IPS DF 6.9 (cell line): ENCODE measurements around the gene RPGRIP1L.

Experiments used
- DNase-seq: peaks from one replicate; pipeline ENCODE4 v3.0.0-alpha.2; 2013; ENCODE audit warnings: low read depth, low spot score
- H3K27ac ChIP-seq: one replicate; pipeline ENCODE4 v1.5.1; 2013; ENCODE audit warnings: low read length, control low read depth
- H3K27me3 ChIP-seq: 2 replicates; pipeline ENCODE4 v1.6.1; 2013; ENCODE audit warnings: mild to moderate bottlenecking, low read length; ENCODE audit not compliant: control insufficient read depth, insufficient read depth
- H3K36me3 ChIP-seq: 2 replicates; pipeline ENCODE4 v1.6.1; 2013; ENCODE audit warnings: low read length; ENCODE audit not compliant: control insufficient read depth, insufficient read depth
- H3K4me1 ChIP-seq: 2 replicates; pipeline ENCODE4 v1.6.1; 2013; ENCODE audit warnings: low read length; ENCODE audit not compliant: control insufficient read depth, insufficient read depth
- H3K4me3 ChIP-seq: 2 replicates; pipeline ENCODE4 v1.5.1; 2013; ENCODE audit warnings: mild to moderate bottlenecking, low read length
- H3K9me3 ChIP-seq: 2 replicates; pipeline ENCODE4 v1.6.1; 2013; ENCODE audit warnings: low read length, inconsistent platforms; ENCODE audit not compliant: control insufficient read depth, insufficient read depth
- WGBS: extraction: QIAGEN DNeasy Blood & Tissue Kit; methylation state at CpG from one replicate; pipeline ENCODE4 v1.1.7; 2013; ENCODE audit warnings: mixed read lengths, missing lambda C conversion rate; ENCODE audit not compliant: insufficient read length, insufficient coverage; 5-methylcytosine and 5-hydroxymethylcytosine counted together

RPGRIP1L gene

DNA sequence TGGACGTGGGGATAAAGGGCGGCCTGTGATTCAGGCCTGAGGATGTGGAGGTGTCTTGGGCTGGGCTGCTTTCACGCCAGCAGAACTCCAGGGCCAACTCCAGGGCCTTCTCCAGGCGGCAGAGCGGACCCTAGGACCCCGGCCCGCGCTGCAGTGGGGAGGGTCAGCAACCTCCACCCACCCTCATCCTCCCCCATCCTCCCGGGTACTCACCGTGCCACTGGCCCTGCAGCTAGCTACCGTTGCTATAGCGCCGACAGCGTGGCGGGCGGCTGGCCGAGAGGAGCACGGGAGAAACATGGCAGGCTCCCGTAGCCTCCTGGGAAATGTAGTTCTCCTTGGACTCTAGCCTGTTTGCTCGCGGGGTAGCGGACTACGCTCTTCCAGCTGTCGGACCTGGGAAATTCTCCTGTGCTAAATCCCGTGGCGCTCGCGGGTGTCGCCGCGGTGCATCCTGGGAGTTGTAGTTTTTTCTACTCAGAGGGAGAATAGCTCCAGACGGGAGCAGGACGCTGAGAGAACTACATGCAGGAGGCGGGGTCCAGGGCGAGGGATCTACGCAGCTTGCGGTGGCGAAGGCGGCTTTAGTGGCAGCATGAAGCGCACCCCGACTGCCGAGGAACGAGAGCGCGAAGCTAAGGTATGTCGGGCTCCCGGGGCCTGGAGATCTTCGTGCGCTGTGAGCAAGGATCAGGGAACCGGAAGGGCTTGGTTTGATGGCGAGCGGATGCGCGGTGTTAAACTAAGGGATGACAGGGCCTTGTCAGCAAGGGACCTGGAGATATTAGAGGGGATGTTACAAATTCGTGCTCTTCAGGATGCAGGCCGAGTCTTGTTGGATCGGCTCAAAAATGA is at the start of gene RPGRIP1L, which contains the start of gene FTO:
RPGRIP1L (minus strand) TSS at position 270 of the 855 bp plus-strand sequence. CDS start 3,136 bp downstream, outside the sequence.
FTO (plus strand) TSS at position 567 of the 855 bp plus-strand sequence.
- peak within 1 kb of the TSS; percentile 74 for H3K4me3 ChIP-seq
- whole genome bisulfite sequencing: no CpG with 5 or more reads among the region's 57 CpGs
- no peaks in the 10 kb centered on the region for H3K36me3 ChIP-seq
- no peaks in the 10 kb centered on the region for H3K27me3 ChIP-seq
- DNase-seq: peak; percentile 99
- no peak within 1 kb of the TSS for H3K27ac ChIP-seq
- H3K9me3 ChIP-seq: no peaks in the 10 kb centered on the region
- H3K4me1 ChIP-seq: no peaks in the 10 kb centered on the region

DNA sequence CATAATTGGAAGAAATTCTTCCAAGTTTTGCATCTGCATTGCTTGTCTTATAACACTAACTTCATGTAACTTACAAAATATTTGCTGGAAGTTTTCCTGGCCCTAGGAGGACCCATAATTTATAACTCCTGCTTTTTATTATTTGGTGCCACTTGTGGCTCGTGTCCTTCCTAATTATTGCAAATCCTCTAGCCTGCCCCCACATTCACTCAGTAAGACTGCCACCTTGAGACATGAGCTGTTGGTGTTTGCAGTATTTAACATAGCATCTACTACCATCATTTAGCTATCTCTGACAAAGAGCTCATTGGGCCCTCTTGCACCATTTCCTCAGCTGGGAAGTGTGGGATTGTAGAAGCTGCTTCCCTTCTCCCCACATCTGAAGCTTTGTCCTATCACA is 49.8 kb upstream of the RPGRIP1L start:
- whole genome bisulfite sequencing: no CpG with 5 or more reads among the region's 1 CpG
- Histone ChIP-seq H3K27ac (no peak overlapping the region), H3K4me1 (no peaks in the 10 kb centered on the region), H3K4me3 (no peak overlapping the region), H3K36me3 (no peaks in the 10 kb centered on the region), H3K9me3 (no peaks in the 10 kb centered on the region), H3K27me3 (no peaks in the 10 kb centered on the region)
- DNase-seq: no peak

DNA sequence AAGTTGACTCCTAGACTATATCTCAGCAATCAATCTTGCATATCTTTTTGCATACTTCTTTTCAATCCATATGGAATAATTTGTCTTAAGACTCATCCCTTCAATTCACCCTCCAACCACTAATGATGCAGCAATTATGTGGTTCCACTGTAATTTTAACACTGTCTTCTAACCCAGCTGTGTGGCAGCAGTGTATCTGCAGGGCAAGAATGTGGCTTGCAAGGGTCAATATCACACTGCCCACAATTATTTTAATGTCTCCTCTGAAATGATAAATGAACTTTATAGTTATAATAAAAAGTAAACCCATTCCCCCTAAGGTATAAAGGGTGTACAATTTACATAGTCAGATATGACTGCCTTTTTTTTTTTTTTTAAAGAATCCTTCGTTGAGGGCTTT is 48.9 kb upstream of the RPGRIP1L start:
- H3K9me3 ChIP-seq: no peaks in the 10 kb centered on the region
- DNase-seq: no peak

DNA sequence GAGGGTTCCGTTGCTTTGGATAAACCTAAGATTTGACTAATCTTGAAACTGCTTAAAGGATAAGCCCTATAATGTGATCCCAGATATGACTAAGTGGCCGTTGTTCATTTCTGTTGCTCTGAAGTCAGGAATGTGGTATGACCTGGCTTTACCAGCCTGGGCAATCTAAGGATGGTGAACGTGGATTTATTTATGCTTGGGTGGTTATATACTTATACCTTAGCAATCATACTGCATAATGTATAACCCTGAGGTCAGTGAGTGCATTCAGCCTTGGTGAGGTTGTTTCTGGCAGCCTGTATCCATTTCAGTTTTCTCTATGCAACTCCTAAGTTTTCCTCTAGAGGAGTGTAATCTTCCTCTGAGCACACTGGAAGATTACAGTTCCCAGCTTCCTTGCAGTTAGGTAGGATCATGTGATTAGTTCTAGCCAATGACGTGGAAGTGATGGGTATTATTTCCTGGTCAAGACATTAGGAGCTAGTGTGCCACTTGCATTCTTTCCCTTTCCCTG is 42.2 kb upstream of the RPGRIP1L start:
- Histone ChIP-seq H3K27me3 (no peaks in the 10 kb centered on the region), H3K9me3 (no peaks in the 10 kb centered on the region), H3K36me3 (no peaks in the 10 kb centered on the region), H3K4me3 (no peak overlapping the region), H3K4me1 (peaks cover 3% of the 10 kb centered on the region; the same call in 1 of the 2 replicates), H3K27ac (no peak overlapping the region)
- WGBS: no CpG with 5 or more reads among the region's 4 CpGs
- no peak for DNase-seq

More for the DNA sequence above, 48.9 kb upstream of the RPGRIP1L start:
- no peaks in the 10 kb centered on the region for H3K27me3 ChIP-seq
- H3K27ac ChIP-seq: no peak overlapping the region
- no CpG with 5 or more reads among the region's 1 CpG for WGBS
- H3K4me1 ChIP-seq: no peaks in the 10 kb centered on the region
- no peaks in the 10 kb centered on the region for H3K36me3 ChIP-seq
- no peak overlapping the region for H3K4me3 ChIP-seq

DNA sequence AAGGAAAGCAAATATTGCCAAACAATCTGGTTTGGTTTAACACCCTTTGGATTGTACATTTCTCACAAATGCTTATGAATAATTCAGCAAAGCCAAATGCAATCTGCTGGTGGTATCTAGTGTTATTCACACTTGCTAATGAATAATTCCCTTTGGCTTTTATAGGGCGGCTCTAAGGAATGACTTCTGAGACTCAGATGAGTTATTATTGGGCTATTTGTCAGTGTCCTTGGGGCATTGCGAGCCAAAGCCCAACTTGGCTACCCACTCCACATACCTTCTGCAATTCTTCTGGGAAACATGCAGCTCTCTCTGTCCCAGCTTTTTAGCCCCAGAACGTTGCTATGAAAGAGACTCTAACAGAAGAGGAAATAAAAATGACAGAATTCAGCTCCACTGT is 41.4 kb upstream of the RPGRIP1L start:
- Histone ChIP-seq H3K9me3 (no peaks in the 10 kb centered on the region), H3K4me3 (no peak overlapping the region), H3K27ac (no peak overlapping the region), H3K27me3 (no peaks in the 10 kb centered on the region), H3K36me3 (no peaks in the 10 kb centered on the region), H3K4me1 (peaks cover 3% of the 10 kb centered on the region; the same call in 1 of the 2 replicates)
- no peak for DNase-seq
- WGBS: no CpG with 5 or more reads among the region's 3 CpGs

DNA sequence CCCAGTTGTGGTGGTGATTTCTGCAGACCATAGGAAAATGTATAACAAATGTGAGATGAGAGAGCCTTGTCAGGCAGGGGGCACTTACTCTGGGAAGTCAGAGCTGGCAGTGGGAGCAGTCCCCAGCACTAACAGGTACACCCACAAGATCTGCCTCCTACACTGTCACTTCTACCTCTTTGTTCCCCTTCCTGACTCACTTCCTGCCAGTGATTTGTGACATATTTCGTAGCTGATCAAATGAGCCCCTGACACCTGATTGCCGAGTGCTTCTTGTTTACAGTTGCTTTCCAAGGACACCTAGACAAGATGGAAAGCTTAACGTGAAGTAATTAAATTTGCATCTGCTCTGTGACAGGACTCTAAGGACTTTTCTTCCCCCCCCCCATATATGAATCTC is 40.8 kb upstream of the RPGRIP1L start:
- H3K9me3 ChIP-seq: no peaks in the 10 kb centered on the region
- H3K27me3 ChIP-seq: no peaks in the 10 kb centered on the region
- H3K27ac ChIP-seq: no peak overlapping the region
- DNase-seq: no peak
- WGBS: no CpG with 5 or more reads among the region's 3 CpGs
- no peaks in the 10 kb centered on the region for H3K36me3 ChIP-seq
- H3K4me1 ChIP-seq: peaks cover 3% of the 10 kb centered on the region; the same call in 1 of the 2 replicates
- H3K4me3 ChIP-seq: no peak overlapping the region

DNA sequence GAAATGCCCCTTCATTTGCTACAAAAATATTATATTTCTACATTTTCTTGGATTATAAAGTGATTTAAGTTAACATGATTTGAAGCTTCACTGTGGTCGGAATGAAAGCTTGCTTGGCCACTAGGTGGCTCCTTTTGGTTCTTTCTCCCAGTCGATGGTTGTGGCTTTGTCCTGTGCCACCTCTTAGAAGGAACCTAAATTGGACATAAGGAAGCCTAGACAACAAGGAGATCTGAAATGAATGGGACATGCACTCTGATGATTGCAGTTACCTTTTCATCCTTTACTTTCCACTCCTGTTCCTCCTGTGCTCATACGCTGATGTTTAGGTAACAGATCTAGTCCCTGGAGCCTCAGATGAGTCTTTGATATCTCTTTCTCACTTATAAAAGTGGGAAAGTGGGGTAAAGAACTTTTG is 39.5 kb upstream of the RPGRIP1L start:
- DNase-seq: no peak
- H3K27me3 ChIP-seq: no peaks in the 10 kb centered on the region
- no peak overlapping the region for H3K27ac ChIP-seq
- no CpG with 5 or more reads among the region's 3 CpGs for WGBS
- no peaks in the 10 kb centered on the region for H3K36me3 ChIP-seq
- no peak overlapping the region for H3K4me3 ChIP-seq
- H3K4me1 ChIP-seq: peaks cover 3% of the 10 kb centered on the region; the same call in 1 of the 2 replicates
- no peaks in the 10 kb centered on the region for H3K9me3 ChIP-seq

DNA sequence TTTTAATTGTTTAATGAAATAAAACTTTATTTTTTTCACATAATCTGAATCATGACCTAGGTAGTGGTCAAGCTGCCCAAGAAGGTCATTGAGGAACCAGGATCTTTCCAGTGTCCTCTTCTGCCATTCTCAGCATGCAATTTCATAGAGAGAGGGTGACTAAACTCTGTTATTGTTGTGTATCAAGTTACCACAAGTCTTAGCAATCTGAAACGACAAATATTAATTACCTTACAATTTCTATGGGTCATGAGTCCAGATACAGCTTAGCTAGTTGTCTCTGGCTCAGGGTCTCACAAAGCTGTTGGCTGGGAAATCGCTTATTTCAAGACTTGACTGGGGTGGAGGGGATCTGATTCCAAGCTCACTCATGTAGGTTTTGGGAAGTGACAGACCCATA is 37.9 kb upstream of the RPGRIP1L start:
- Histone ChIP-seq H3K4me1 (peaks cover 3% of the 10 kb centered on the region; the same call in 1 of the 2 replicates), H3K4me3 (no peak overlapping the region), H3K27ac (no peak overlapping the region), H3K36me3 (no peaks in the 10 kb centered on the region), H3K9me3 (no peaks in the 10 kb centered on the region), H3K27me3 (no peaks in the 10 kb centered on the region)
- no CpG with 5 or more reads among the region's 2 CpGs for WGBS
- DNase-seq: no peak

DNA sequence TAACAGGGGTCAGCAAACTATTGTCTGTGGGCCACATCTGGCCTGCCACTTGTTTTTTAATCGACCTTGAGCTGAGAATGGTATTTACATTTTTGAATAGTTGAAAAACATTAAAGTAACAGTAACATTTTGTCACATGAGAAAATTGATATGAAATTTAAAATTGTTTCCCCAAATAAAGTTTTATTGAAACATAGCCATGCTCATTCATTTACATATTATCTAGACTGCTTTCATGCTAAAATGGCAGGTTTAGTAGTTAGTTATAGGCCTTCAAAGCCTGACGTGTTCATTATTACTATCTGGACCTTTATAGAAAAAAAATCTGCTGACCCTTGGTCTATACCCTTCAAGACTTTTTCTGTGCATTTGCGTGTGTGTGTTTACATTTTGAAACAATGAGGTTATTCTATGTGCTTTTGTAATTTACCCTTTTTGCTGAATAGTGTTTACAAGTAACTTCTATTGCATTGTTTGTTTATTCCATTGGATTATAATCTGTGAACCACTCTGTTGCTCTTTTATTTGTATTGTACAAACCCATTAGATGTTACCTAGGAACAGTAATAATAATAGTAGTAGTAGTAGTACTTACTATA is 37.4 kb upstream of the RPGRIP1L start:
- Histone ChIP-seq H3K27me3 (no peaks in the 10 kb centered on the region), H3K27ac (no peak overlapping the region)
- WGBS: no CpG with 5 or more reads among the region's 3 CpGs

DNA sequence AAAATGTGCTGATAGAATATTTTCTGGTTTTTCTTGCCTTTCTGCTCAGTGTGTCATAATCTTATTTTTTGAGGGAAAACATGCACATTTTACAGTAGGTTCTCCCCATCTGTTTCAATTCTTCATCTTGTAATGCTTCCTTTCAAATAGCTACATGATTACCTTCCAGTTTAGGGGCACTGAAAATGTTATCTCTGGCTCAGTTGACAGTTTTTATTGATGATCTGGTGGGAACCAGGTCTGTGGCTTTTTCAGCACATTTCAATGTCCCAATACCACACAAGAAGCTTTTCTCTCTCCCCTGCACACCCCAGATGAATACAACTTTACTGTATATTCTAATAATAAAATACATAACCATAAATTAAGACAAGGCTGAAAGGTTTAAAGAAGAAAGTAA is 36.8 kb upstream of the RPGRIP1L start:
- Histone ChIP-seq H3K27ac (no peak overlapping the region), H3K4me3 (no peak overlapping the region), H3K36me3 (no peaks in the 10 kb centered on the region), H3K9me3 (no peaks in the 10 kb centered on the region), H3K4me1 (0 out of 2 replicates have a peak, but pooled peaks cover 1% of the 10 kb centered on the region), H3K27me3 (no peaks in the 10 kb centered on the region)
- no peak for DNase-seq

More for the DNA sequence above, 37.4 kb upstream of the RPGRIP1L start:
- H3K9me3 ChIP-seq: no peaks in the 10 kb centered on the region
- peaks cover 2% of the 10 kb centered on the region; the same call in 1 of the 2 replicates for H3K4me1 ChIP-seq
- H3K36me3 ChIP-seq: no peaks in the 10 kb centered on the region
- H3K4me3 ChIP-seq: no peak overlapping the region
- no peak for DNase-seq
